Gastrocnemius medialis (tissue), 4 donors: ENCODE measurements around the gene EHMT2. TPM values are rescaled to one million over a fixed set of nuclear protein-coding genes. Genes with fewer than 3 reads are reported as not detected.
A peak's percentile ranks its signal among the peaks of the same experiment; 100 is the strongest.

Experiments
- ATAC-seq, 2 donors: fragments of 150-250 bp; one replicate each; pipeline ENCODE4 v1.9.1; 2016
- DNase-seq, 2 donors: peaks; one replicate each; pipeline ENCODE4 v3.0.0-alpha.2; 2019
- H3K27ac ChIP-seq, 4 donors: fragments of 200-600 bp; sonication (generic); 1 replicate in 1 of 4; 2 replicates in 3 of 4; pipeline ENCODE4 v1.5.1; 2016 to 2018; ENCODE audit warnings: mild to moderate bottlenecking in 2 of 4, moderate library complexity in 1 of 4
- H3K27me3 ChIP-seq, 3 donors: fragments of 200-600 bp; sonication (generic) in 2 of 3; 1 replicate in 1 of 3; 2 replicates in 2 of 3; pipeline versions ENCODE4 v1.5.1 to v1.6.0; 2016 to 2019; ENCODE audit warnings: mild to moderate bottlenecking in 1 of 3, moderate library complexity in 1 of 3
- H3K36me3 ChIP-seq, 2 donors: fragments of 200-600 bp; sonication (generic) in 1 of 2; one replicate each; pipeline ENCODE4 v1.5.1; 2017 to 2018
- H3K4me1 ChIP-seq, 2 donors: fragments of 200-600 bp; sonication (generic) in 1 of 2; one replicate each; pipeline ENCODE4 v1.5.1; 2016 to 2017; ENCODE audit warnings: mild to moderate bottlenecking in 2 of 2
- H3K4me3 ChIP-seq, 4 donors: fragments of 200-600 bp; sonication (generic) in 3 of 4; 1 replicate in 1 of 4; 2 replicates in 3 of 4; pipeline ENCODE4 v1.5.1; 2016 to 2019; ENCODE audit warnings: mild to moderate bottlenecking in 2 of 4
- H3K9me3 ChIP-seq, 3 donors: fragments of 200-600 bp; sonication (generic) in 2 of 3; 1 replicate in 1 of 3; 2 replicates in 2 of 3; pipeline ENCODE4 v1.5.1; 2016 to 2019
- POLR2A ChIP-seq, 2 donors: fragments of 450-650 bp; IDR thresholded peaks; one replicate each; pipeline ENCODE4 v1.6.1; 2017; ENCODE audit warnings: antibody characterized with exemption in 2 of 2, mild to moderate bottlenecking in 2 of 2, moderate library complexity in 2 of 2
- in situ Hi-C, 4 donors: fragments of 200-750 bp; cut with MboI; loops; one replicate each; pipeline versions ENCODE4 v1.15.0 to v1.8.0; 2017; ENCODE audit warnings: low sequenced_read_pairs in 4 of 4
- intact Hi-C: fragments of 100-400 bp; cut with DNase I; formaldehyde crosslinking; loops from one replicate; pipeline ENCODE4 v1.15.1; 2023; ENCODE audit warnings: low total_unique reads
- total RNA-seq, 4 donors: library from RNA; depleted of rRNA; stranded (reverse); fragments of >200 nt; gene quantifications; one replicate each; pipeline versions ENCODE4 v1.1.0 to v1.2.3, GENCODE V29; 2016
- TF ChIP-seq, protein P1 (sequence below), 5 experiments: fragments of 450-650 bp in 3 of 5; fragments of 200-600 bp in 2 of 5; sonication (generic) in 2 of 5; IDR thresholded peaks in 4 of 5; conservative IDR thresholded peaks in 1 of 5; 1 replicate in 4 of 5; 2 replicates in 1 of 5; pipeline ENCODE4 v1.5.1; 2016 to 2019; ENCODE audit warnings: antibody characterized with exemption in 5 of 5, mild to moderate bottlenecking in 3 of 5, moderate library complexity in 3 of 5

The EHMT2 gene
- total RNA-seq, 4 donors from 2014 or later = 8.4 to 17.5 (median 13.0) TPM

DNA sequence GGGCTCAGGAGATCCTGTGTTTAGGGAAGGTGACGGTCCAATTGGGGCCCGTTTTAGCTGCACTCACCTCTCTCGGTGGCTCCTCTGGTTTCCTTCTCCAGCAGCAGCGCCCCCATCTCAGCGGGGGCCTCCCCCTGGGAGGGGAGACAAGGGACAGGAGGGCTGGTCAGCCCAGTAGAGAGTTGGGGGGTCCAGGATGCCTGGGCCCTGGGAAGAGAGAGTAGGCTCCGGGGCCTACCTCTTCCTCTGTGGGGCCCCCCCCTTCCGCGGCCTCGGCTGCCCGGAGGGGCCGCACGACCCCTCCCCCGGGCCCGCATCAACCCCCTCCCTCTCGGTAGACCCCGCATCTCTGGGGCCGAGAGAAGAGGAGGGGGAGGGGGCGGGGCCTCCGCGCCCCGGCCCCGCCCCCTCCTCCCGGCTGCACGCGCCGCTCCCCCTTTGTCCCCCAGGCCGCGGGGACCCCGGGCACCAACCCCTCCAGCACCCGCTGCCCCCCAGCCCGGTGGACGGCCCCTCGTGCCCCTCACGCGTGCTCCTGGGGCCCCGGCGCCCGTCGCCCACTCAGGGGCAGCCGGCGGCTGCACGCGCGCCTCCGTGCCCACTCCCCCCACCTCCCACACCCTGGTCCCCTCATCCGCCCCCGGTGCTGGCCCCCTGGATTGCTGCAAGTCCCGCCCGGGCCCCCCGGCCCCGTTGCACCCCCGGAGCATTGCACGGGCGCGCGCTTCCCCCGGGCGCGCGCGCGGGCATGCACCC, 464 bp downstream of the EHMT2 start:
- Histone ChIP-seq H3K4me1 (peaks cover 13 to 18% of the 10 kb centered on the region in 2 donors), H3K36me3 (peaks cover 0 to 29% of the 10 kb centered on the region in 2 donors), H3K4me3 (peak overlapping the region; percentile 85 to 95 (median 90)), H3K27ac (peak overlapping the region; percentile 71 to 95 (median 92)), H3K9me3 (no peaks in the 10 kb centered on the region), H3K27me3 (no peaks in the 10 kb centered on the region)
- in situ Hi-C loops = loop anchor here in 1 of 4 donors (10.0 kb wide), 1 partner anchor 78 kb away; the partner anchor contains the start of gene DXO
- DNase-seq (no peak), ATAC-seq (no peak)
- intact Hi-C loops = loop anchor here (1.0 to 10.0 kb wide), 4 partner anchors 34 to 352 kb away; partner anchors contain the start of genes ABHD16A, ATP6V1G2, DDX39B and NFKBIL1
- TF ChIP-seq POLR2A (IDR thresholded peaks at IDR 0.05) = no peak
- TF ChIP-seq, protein P1, sequence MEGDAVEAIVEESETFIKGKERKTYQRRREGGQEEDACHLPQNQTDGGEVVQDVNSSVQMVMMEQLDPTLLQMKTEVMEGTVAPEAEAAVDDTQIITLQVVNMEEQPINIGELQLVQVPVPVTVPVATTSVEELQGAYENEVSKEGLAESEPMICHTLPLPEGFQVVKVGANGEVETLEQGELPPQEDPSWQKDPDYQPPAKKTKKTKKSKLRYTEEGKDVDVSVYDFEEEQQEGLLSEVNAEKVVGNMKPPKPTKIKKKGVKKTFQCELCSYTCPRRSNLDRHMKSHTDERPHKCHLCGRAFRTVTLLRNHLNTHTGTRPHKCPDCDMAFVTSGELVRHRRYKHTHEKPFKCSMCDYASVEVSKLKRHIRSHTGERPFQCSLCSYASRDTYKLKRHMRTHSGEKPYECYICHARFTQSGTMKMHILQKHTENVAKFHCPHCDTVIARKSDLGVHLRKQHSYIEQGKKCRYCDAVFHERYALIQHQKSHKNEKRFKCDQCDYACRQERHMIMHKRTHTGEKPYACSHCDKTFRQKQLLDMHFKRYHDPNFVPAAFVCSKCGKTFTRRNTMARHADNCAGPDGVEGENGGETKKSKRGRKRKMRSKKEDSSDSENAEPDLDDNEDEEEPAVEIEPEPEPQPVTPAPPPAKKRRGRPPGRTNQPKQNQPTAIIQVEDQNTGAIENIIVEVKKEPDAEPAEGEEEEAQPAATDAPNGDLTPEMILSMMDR (IDR thresholded peaks at IDR 0.05 in 4 of 5, conservative IDR thresholded peaks at IDR 0.05 in 1 of 5) = no peak

DNA sequence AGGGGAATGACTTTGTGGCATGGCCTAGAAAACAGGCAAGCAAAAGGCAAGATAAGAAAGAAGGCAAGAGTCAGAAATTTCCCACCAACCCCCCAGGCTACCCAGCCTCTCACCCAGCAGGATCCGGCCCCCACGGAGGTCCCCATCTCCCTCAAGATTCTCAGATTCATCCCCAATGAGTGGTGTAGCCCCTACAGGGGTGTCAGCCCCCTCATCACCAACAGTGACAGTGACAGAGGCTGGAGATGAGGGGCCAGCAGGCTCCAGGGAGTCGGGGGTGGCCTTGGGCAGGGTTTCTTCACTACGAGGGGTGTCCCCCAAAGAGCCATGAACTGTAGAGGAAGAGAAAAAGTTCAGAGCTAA, 1.0 kb downstream of the EHMT2 start:
- Histone ChIP-seq H3K27ac (peak overlapping the region; percentile 71 to 95 (median 92)), H3K27me3 (no peaks in the 10 kb centered on the region), H3K9me3 (no peaks in the 10 kb centered on the region), H3K36me3 (peaks cover 0 to 35% of the 10 kb centered on the region in 2 donors), H3K4me1 (peaks cover 13 to 18% of the 10 kb centered on the region in 2 donors), H3K4me3 (peak overlapping the region; percentile 85 to 95 (median 90))
- intact Hi-C loops = loop anchor here (2.0 to 10.0 kb wide), 3 partner anchors 62 to 352 kb away; partner anchors contain the start of genes ABHD16A, ATP6V1G2, DDX39B and NFKBIL1
- DNase-seq (no peak), ATAC-seq (no peak)
- TF ChIP-seq POLR2A (IDR thresholded peaks at IDR 0.05) = no peak
- TF ChIP-seq, protein P1 (IDR thresholded peaks at IDR 0.05 in 4 of 5, conservative IDR thresholded peaks at IDR 0.05 in 1 of 5) = no peak
- in situ Hi-C loops = loop anchor here in 1 of 4 donors (10.0 kb wide), 1 partner anchor 78 kb away; the partner anchor contains the start of gene DXO

DNA sequence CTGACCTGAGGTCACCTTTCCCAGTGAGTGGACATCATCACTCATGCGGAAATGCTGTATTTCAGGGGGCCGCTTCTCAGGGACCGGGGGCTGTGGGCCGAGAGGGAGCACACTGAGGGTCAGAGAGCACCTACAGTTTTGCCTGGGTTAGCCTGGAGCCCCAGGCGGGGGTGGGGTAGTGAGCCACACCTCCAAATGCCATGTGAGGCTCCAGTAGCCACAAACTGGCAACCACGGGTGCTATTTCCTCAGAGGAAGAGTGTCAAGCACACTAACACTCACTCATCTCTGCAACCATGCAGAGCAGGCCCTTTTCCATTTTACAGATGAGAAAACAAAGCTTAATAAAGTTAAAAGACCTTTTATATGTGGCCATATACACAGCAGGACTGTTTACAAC, 4.7 kb downstream of the EHMT2 start:
- intact Hi-C loops (loop anchor here (10.0 kb wide), 1 partner anchor 348 kb away; the partner anchor contains the start of genes ATP6V1G2, DDX39B and NFKBIL1), in situ Hi-C loops (loop anchor here in 1 of 4 donors (10.0 kb wide), 1 partner anchor 82 kb away; the partner anchor contains the start of gene DXO)
- no peaks in the 10 kb centered on the region for H3K27me3 ChIP-seq
- DNase-seq (no peak), ATAC-seq (no peak)
- peaks cover 0 to 69% of the 10 kb centered on the region in 2 donors for H3K36me3 ChIP-seq
- no peaks in the 10 kb centered on the region for H3K9me3 ChIP-seq
- H3K4me1 ChIP-seq = peaks cover 5 to 6% of the 10 kb centered on the region in 2 donors
- no peak overlapping the region for H3K4me3 ChIP-seq
- no peak for TF ChIP-seq POLR2A (IDR thresholded peaks at IDR 0.05)
- TF ChIP-seq, protein P1 (IDR thresholded peaks at IDR 0.05 in 4 of 5, conservative IDR thresholded peaks at IDR 0.05 in 1 of 5) = no peak
- no peak overlapping the region for H3K27ac ChIP-seq

DNA sequence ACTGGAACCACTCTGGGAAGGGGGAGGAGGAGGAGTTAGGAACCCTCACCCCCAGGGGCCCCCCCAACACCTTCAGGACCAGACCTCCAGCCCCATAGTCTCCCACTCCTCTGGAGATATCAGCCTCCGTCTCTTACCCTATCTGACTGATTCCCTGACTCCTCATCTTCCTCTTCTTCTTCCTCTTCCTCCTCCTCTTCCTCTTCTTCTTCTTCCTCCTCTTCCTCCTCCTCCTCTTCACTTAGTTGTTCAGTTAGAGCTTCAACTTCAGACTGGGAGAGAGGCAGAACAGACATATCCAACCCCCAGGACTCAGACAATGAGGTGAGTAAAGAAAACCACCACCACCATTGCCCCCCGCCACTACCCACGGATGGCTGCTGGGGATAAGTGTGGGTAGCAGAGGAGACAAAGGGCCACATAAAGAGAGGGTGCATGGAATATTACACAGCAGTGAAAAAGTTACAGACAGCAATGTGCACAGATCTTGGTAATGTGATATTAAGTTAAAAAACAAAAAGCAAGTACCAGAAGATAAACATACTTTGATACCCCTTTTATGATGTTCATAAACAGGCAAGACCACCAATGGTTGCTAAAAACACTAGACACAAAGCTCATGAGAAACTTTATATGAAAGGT, 8.0 kb downstream of the EHMT2 start:
- no peak for TF ChIP-seq POLR2A (IDR thresholded peaks at IDR 0.05)
- TF ChIP-seq, protein P1 (IDR thresholded peaks at IDR 0.05 in 4 of 5, conservative IDR thresholded peaks at IDR 0.05 in 1 of 5) = no peak
- Histone ChIP-seq H3K4me1 (no peaks in the 10 kb centered on the region), H3K4me3 (no peak overlapping the region), H3K9me3 (no peaks in the 10 kb centered on the region), H3K27ac (no peak overlapping the region), H3K36me3 (peaks cover 0 to 88% of the 10 kb centered on the region in 2 donors), H3K27me3 (no peaks in the 10 kb centered on the region)
- in situ Hi-C loops = no loop called here
- no peak for ATAC-seq
- no peak for DNase-seq
- intact Hi-C loops = no loop called here
